Panc1 (cell line): ENCODE measurements around the gene ARHGDIB. TPM values are rescaled to one million over a fixed set of nuclear protein-coding genes. Genes with fewer than 3 reads are reported as not detected.

Experiments
- ATAC-seq: fragments of 200-7000 bp; cut with Tn5 transposase; 2 replicates; pipeline ENCODE4 v1.9.1; 2020; ENCODE audit warnings: mild to moderate bottlenecking, moderate library complexity
- BruUV-seq: library from RNA; stranded (reverse); fragments of 400-500 nt; replicated peaks from 2 replicates; lab custom pipeline; 2021; lab: Mats Ljungman, UMichigan
- CTCF ChIA-PET: fragments of 300-600 bp; sonication (Branson Sonifier 250); formaldehyde crosslinking; loops from one replicate; lab custom pipeline; 2022; ENCODE audit warnings: antibody characterized with exemption; lab: Charles Lee
- POLR2A ChIA-PET: fragments of 300-600 bp; sonication (Branson Sonifier 250); formaldehyde crosslinking; loops from one replicate; lab custom pipeline; 2022; ENCODE audit warnings: antibody characterized with exemption; lab: Charles Lee
- DNase-seq: peaks from one replicate; pipeline ENCODE4 v3.0.0-alpha.2; 2010; ENCODE audit warnings: low read depth, low spot score
- H3K27ac ChIP-seq: 2 replicates; pipeline ENCODE4 v1.5.1; 2011; ENCODE audit warnings: mild to moderate bottlenecking, low read length, inconsistent platforms
- H3K27me3 ChIP-seq: fragments of 200-500 bp; sonication (Bioruptor generic); 2 replicates; pipeline ENCODE4 v1.6.0; 2014; ENCODE audit warnings: low read length, inconsistent platforms; ENCODE audit not compliant: control insufficient read depth, insufficient read depth
- H3K36me3 ChIP-seq: fragments of 200-500 bp; sonication (Bioruptor generic); 2 replicates; pipeline ENCODE4 v1.5.1; 2014; ENCODE audit warnings: inconsistent platforms, mild to moderate bottlenecking, low read length, moderate library complexity; ENCODE audit not compliant: control insufficient read depth, insufficient read depth
- H3K4me1 ChIP-seq: 2 replicates; pipeline ENCODE4 v1.5.1; 2011; ENCODE audit warnings: inconsistent platforms, mild to moderate bottlenecking, low read length, moderate library complexity; ENCODE audit not compliant: control insufficient read depth, insufficient read depth
- H3K4me3 ChIP-seq, 2 experiments: 2 replicates each; pipeline ENCODE4 v1.5.1; 2011 to 2012; ENCODE audit warnings: low read depth in 2 of 2, low read length in 2 of 2, mild to moderate bottlenecking in 2 of 2, inconsistent platforms in 1 of 2, moderate library complexity in 1 of 2
- H3K9me3 ChIP-seq: fragments of 200-500 bp; sonication (Bioruptor generic); 2 replicates; pipeline ENCODE4 v1.5.1; 2014; ENCODE audit warnings: low read depth, mild to moderate bottlenecking, inconsistent platforms, low read length, moderate library complexity; ENCODE audit not compliant: control insufficient read depth, insufficient read depth
- CTCF ChIP-seq: fragments of 450-650 bp; IDR thresholded peaks from 2 replicates; pipeline ENCODE4 v1.5.1; 2017; ENCODE audit warnings: mild to moderate bottlenecking
- POLR2AphosphoS5 ChIP-seq: IDR thresholded peaks from 2 replicates; pipeline ENCODE4 v1.6.1; 2012; ENCODE audit warnings: mild to moderate bottlenecking, low read depth, low read length, moderate library complexity
- REST ChIP-seq, 2 experiments: IDR thresholded peaks; 2 replicates each; pipeline ENCODE4 v1.6.1; 2011 to 2012; ENCODE audit warnings: low read depth in 2 of 2, control low read depth in 1 of 2, low read length in 1 of 2, mild to moderate bottlenecking in 1 of 2, moderate library complexity in 1 of 2; ENCODE audit not compliant: insufficient read depth in 1 of 2
- SIN3A ChIP-seq: IDR thresholded peaks from 2 replicates; pipeline ENCODE4 v1.6.1; 2012; ENCODE audit warnings: low read depth, mild to moderate bottlenecking, low read length, moderate library complexity, borderline replicate concordance; ENCODE audit not compliant: insufficient read depth
- TCF7L2 ChIP-seq: IDR thresholded peaks from 2 replicates; pipeline ENCODE4 v1.6.1; 2011; ENCODE audit warnings: mild to moderate bottlenecking, low read depth, low read length, inconsistent platforms
- in situ Hi-C: cut with HindIII; loops from 2 replicates; pipeline ENCODE4 v1.10.0; 2016; ENCODE audit warnings: low sequenced_read_pairs, low pct_unique_long_range_greater_than_20kb
- intact Hi-C: fragments of 100-400 bp; cut with micrococcal nuclease; formaldehyde crosslinking; loops from one replicate; pipeline ENCODE4 v1.10.0; 2022; ENCODE audit not compliant: unreplicated experiment
- total RNA-seq: library from RNA; stranded (reverse); gene quantifications from one replicate; pipeline ENCODE4 v1.2.1, GENCODE V29; 2021; ENCODE audit not compliant: unreplicated experiment

ARHGDIB gene
- total RNA-seq, 1 experiment from 2014 or later = 1.6 TPM

GRCh38 chr12:14913381-14913781 is 48.0 kb downstream of the ARHGDIB start:
- no peak for TF ChIP-seq REST (IDR thresholded peaks at IDR 0.05; ENCODE audit: insufficient read depth in 1 of 2, low read depth in 2 of 2, low read length in 1 of 2)
- TF ChIP-seq SIN3A = no peak
- TF ChIP-seq TCF7L2 = no peak
- TF ChIP-seq CTCF = no peak
- no peak for TF ChIP-seq POLR2AphosphoS5
- no peaks in the 10 kb centered on the region for H3K9me3 ChIP-seq
- in situ Hi-C loops (no loop called here), intact Hi-C loops (no loop called here)
- no peaks in the 10 kb centered on the region for H3K4me1 ChIP-seq
- no peaks in the 10 kb centered on the region for H3K36me3 ChIP-seq
- BruUV-seq = no TSS peak
- ATAC-seq (no peak), DNase-seq (no peak)
- ChIA-PET CTCF (no interaction called here), POLR2A (no interaction called here)
- no peak overlapping the region for H3K4me3 ChIP-seq
- no peaks in the 10 kb centered on the region for H3K27me3 ChIP-seq
- no peak overlapping the region for H3K27ac ChIP-seq

GRCh38 chr12:14911131-14911530 is 50.3 kb downstream of the ARHGDIB start:
- BruUV-seq = no TSS peak
- ATAC-seq (no peak), DNase-seq (no peak)
- TF ChIP-seq CTCF (no peak), TCF7L2 (no peak), SIN3A (no peak), REST (IDR thresholded peaks at IDR 0.05; ENCODE audit: insufficient read depth in 1 of 2, low read depth in 2 of 2, low read length in 1 of 2) (no peak), POLR2AphosphoS5 (no peak)
- no peaks in the 10 kb centered on the region for H3K27me3 ChIP-seq
- intact Hi-C loops (no loop called here), in situ Hi-C loops (no loop called here)
- no peak overlapping the region for H3K4me3 ChIP-seq
- no peaks in the 10 kb centered on the region for H3K4me1 ChIP-seq
- no peak overlapping the region for H3K27ac ChIP-seq
- H3K9me3 ChIP-seq = no peaks in the 10 kb centered on the region
- POLR2A ChIA-PET = no interaction called here
- no peaks in the 10 kb centered on the region for H3K36me3 ChIP-seq
- CTCF ChIA-PET = no interaction called here
